HepG2 (cell line): Measurements from ENCODE around the gene TCF25. TPM values are rescaled to one million over a fixed set of nuclear protein-coding genes. Genes with fewer than 3 reads are reported as not detected.
A peak's percentile ranks its signal among the peaks of the same experiment; 100 is the strongest.

Experiments used
- CBFB ChIP-seq: sonication (generic); formaldehyde crosslinking; IDR thresholded peaks from 2 replicates; pipeline ENCODE4 v1.4.0; 2020; ENCODE audit warnings: missing genetic modification reagents
- EHMT2 ChIP-seq: fragments of 200-600 bp; sonication (generic); IDR thresholded peaks from 2 replicates; pipeline ENCODE4 v1.7.0; 2017; ENCODE audit warnings: antibody characterized with exemption, low read depth, low read length, borderline replicate concordance
- FOSL1 ChIP-seq: sonication (generic); formaldehyde crosslinking; IDR thresholded peaks from 2 replicates; pipeline ENCODE4 v1.9.0; 2021; ENCODE audit warnings: missing genetic modification reagents, borderline replicate concordance
- GRHL1 ChIP-seq: sonication (generic); formaldehyde crosslinking; conservative IDR thresholded peaks from 2 replicates; pipeline ENCODE4 v1.8.0; 2022; ENCODE audit warnings: missing genetic modification reagents
- GTF2F1 ChIP-seq: fragments of 150-350 bp; IDR thresholded peaks from 2 replicates; pipeline ENCODE4 v1.6.1; 2014; ENCODE audit warnings: low read length
- RFXANK ChIP-seq: IDR thresholded peaks from 2 replicates; pipeline ENCODE4 v1.6.1; 2016
- SIX1 ChIP-seq: sonication (generic); formaldehyde crosslinking; IDR thresholded peaks from 2 replicates; pipeline ENCODE4 v1.4.0; 2020; ENCODE audit warnings: missing genetic modification reagents, borderline replicate concordance
- ZNF235 ChIP-seq: sonication (generic); formaldehyde crosslinking; IDR thresholded peaks from 2 replicates; pipeline ENCODE4 v1.8.1; 2023; ENCODE audit warnings: mild to moderate bottlenecking, missing genetic modification reagents, borderline replicate concordance
- ZNF407 ChIP-seq: sonication (generic); formaldehyde crosslinking; IDR thresholded peaks from one replicate; pipeline ENCODE4 v1.5.1; 2020; ENCODE audit warnings: mild to moderate bottlenecking, missing genetic modification reagents; ENCODE audit errors: not compliant biosample characterization
- ZNF468 ChIP-seq: sonication (generic); formaldehyde crosslinking; IDR thresholded peaks from 2 replicates; pipeline ENCODE4 v1.8.0; 2022; ENCODE audit warnings: mild to moderate bottlenecking, moderate library complexity, missing genetic modification reagents
- ZNF878 ChIP-seq: sonication (generic); formaldehyde crosslinking; IDR thresholded peaks from 2 replicates; pipeline ENCODE4 v1.8.1; 2023; ENCODE audit warnings: mild to moderate bottlenecking, missing genetic modification reagents, moderate library complexity
- polyA plus RNA-seq, 8 experiments: library from polyadenylated mRNA; depleted of rRNA in 3 of 8; stranded (reverse) in 7 of 8; unstranded in 1 of 8; fragments of >200 nt; fragmentation: Illumina TruSeq in 4 of 8; extraction: Trizol in 4 of 8; gene quantifications; 2 replicates each; pipeline versions ENCODE4 v1.2.1 to v1.2.3, GENCODE V29; 2011 to 2016; ENCODE audit warnings: low read depth in 4 of 8, missing spikeins in 1 of 8, mixed read lengths in 1 of 8; ENCODE audit not compliant: insufficient read depth in 1 of 8
- total RNA-seq, 5 experiments: library from RNA; depleted of rRNA; stranded (reverse); fragments of >200 nt; fragmentation: Illumina TruSeq; extraction: Trizol; gene quantifications; 2 replicates each; pipeline ENCODE4 v1.2.3, GENCODE V29; 2016; ENCODE audit warnings: low read depth in 1 of 5
- TF ChIP-seq, protein P1 (sequence below): sonication (generic); formaldehyde crosslinking; IDR thresholded peaks from 2 replicates; pipeline ENCODE4 v1.5.1; 2020; ENCODE audit warnings: missing genetic modification reagents, mild to moderate bottlenecking, borderline replicate concordance
- TF ChIP-seq, protein P2 (sequence below): sonication (generic); formaldehyde crosslinking; IDR thresholded peaks from 2 replicates; pipeline ENCODE4 v1.4.0; 2020; ENCODE audit warnings: missing genetic modification reagents, borderline replicate concordance

The TCF25 gene
- total and polyA plus RNA-seq, 2 of the 13 experiments (the other 11 are each of a cell fraction or from before 2014, with no cell fraction given), result 138 to 206 TPM

DNA sequence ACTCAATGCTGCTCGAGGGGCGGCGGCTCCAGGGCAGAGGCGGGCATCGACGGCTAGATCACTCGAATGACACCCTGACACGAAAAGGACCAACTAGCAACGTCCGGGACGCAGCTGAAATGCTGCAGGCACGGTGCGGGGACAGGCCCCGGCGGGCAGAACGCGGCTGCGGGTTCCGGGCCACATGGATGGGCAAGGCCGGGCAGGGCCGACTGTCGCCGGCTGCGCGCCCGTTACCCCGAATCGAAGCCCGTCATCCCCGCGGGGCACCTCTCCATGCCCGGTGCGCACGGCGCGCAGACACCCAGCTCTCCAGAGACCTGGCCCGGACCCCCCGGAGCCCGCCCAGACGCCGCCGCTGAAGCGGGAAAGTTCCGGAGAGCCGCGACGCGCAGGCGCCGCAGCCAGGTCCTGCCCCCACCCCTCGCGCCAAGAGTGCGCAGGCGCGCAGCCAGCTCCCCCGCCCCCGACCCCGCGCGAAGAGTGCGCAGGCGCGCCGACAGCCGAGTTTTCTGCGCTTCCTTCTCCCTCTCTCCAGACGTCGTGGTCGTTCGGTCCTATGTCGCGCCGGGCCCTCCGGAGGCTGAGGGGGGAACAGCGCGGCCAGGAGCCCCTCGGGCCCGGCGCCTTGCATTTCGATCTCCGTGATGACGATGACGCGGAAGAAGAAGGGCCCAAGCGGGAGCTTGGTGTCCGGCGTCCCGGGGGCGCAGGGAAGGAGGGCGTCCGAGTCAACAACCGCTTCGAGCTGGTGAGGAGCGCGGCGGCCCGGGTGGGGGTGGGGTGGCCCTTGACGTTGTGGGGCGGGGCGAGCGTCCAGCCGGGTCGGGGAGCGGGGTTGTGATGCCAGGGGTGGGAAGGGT, at the start of gene TCF25 (continued):
- TF ChIP-seq CBFB (CRISPR knock-in tag) (0 out of 2 replicates have a peak, but pooled peaks have one; percentile 17), ZNF407 (CRISPR knock-in tag) (peak; percentile 93), SIX1 (CRISPR knock-in tag) (no peak), ZNF235 (CRISPR knock-in tag) (peak; percentile 94; the same call in 1 of the 2 replicates), GRHL1 (CRISPR knock-in tag) (no peak), ZNF878 (CRISPR knock-in tag) (peak; percentile 74; the same call in 1 of the 2 replicates), ZNF468 (peak; percentile 97; the same call in 1 of the 2 replicates), FOSL1 (peak; percentile 26; the same call in 1 of the 2 replicates), RFXANK (CRISPR knock-in tag) (no peak), GTF2F1 (0 out of 2 replicates have a peak, but pooled peaks have one; percentile 31), EHMT2 (no peak)
- TF ChIP-seq, protein P1, sequence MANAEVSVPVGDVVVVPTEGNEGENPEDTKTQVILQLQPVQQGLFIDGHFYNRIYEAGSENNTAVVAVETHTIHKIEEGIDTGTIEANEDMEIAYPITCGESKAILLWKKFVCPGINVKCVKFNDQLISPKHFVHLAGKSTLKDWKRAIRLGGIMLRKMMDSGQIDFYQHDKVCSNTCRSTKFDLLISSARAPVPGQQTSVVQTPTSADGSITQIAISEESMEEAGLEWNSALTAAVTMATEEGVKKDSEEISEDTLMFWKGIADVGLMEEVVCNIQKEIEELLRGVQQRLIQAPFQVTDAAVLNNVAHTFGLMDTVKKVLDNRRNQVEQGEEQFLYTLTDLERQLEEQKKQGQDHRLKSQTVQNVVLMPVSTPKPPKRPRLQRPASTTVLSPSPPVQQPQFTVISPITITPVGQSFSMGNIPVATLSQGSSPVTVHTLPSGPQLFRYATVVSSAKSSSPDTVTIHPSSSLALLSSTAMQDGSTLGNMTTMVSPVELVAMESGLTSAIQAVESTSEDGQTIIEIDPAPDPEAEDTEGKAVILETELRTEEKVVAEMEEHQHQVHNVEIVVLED (CRISPR knock-in tag), result no peak; the same call in none of the 2 replicates
- TF ChIP-seq, protein P2, sequence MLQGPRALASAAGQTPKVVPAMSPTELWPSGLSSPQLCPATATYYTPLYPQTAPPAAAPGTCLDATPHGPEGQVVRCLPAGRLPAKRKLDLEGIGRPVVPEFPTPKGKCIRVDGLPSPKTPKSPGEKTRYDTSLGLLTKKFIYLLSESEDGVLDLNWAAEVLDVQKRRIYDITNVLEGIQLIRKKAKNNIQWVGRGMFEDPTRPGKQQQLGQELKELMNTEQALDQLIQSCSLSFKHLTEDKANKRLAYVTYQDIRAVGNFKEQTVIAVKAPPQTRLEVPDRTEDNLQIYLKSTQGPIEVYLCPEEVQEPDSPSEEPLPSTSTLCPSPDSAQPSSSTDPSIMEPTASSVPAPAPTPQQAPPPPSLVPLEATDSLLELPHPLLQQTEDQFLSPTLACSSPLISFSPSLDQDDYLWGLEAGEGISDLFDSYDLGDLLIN (CRISPR knock-in tag), result peak; percentile 87; the same call in 1 of the 2 replicates
